ENCODE data around the gene COL4A1.
"Not testable (repeated sequence)": the region's sequence is repeated elsewhere in the genome, so short reads cannot be mapped to it uniquely, and the experiment has no call there.

The COL4A1 gene

GRCh38 chr13:110131424-110131823, 175.5 kb downstream of the COL4A1 start:
- DNase-seq (ENCODE audit: low read depth): no peak

GRCh38 chr13:110130431-110130830, 176.5 kb downstream of the COL4A1 start:
- no peak for DNase-seq (ENCODE audit: low read depth)

GRCh38 chr13:110129539-110130186, 177.3 kb downstream of the COL4A1 start:
- DNase-seq (ENCODE audit: low read depth): no peak

GRCh38 chr13:110129076-110129475, 177.9 kb downstream of the COL4A1 start:
- DNase-seq (ENCODE audit: low read depth): no peak

GRCh38 chr13:110128546-110128945, 178.4 kb downstream of the COL4A1 start:
- no peak for DNase-seq (ENCODE audit: low read depth)

- DNase-seq (ENCODE audit: low read depth): no peak
These were observed 178.9 kb downstream of the COL4A1 start for GRCh38 chr13:110127986-110128511.

GRCh38 chr13:110126391-110126961, 180.5 kb downstream of the COL4A1 start:
- no peak for DNase-seq (ENCODE audit: low read depth)

- DNase-seq (ENCODE audit: low read depth): no peak
These were observed 181.2 kb downstream of the COL4A1 start for GRCh38 chr13:110125613-110126272.

- no peak for DNase-seq (ENCODE audit: low read depth)
These were observed 181.8 kb downstream of the COL4A1 start for GRCh38 chr13:110125157-110125556.

GRCh38 chr13:110124201-110124940, 182.6 kb downstream of the COL4A1 start:
- no peak for DNase-seq (ENCODE audit: low read depth)

GRCh38 chr13:110123041-110123809, 183.7 kb downstream of the COL4A1 start:
- DNase-seq (ENCODE audit: low read depth): no peak

GRCh38 chr13:110121422-110122083, 185.4 kb downstream of the COL4A1 start:
- DNase-seq (ENCODE audit: low read depth): no peak

GRCh38 chr13:110119935-110120905, 186.7 kb downstream of the COL4A1 start:
- DNase-seq (ENCODE audit: low read depth): no peak

GRCh38 chr13:110118106-110118505, 188.9 kb downstream of the COL4A1 start:
- DNase-seq (ENCODE audit: low read depth): no peak

GRCh38 chr13:110116072-110116487, 190.9 kb downstream of the COL4A1 start:
- DNase-seq (ENCODE audit: low read depth): no peak

GRCh38 chr13:110115591-110115990, 191.4 kb downstream of the COL4A1 start:
- no peak for DNase-seq (ENCODE audit: low read depth)

- no peak for DNase-seq (ENCODE audit: low read depth)
These were observed 192.6 kb downstream of the COL4A1 start for GRCh38 chr13:110114316-110114715.

- DNase-seq (ENCODE audit: low read depth): no peak
These were observed 193.6 kb downstream of the COL4A1 start for GRCh38 chr13:110113284-110113764.

- DNase-seq (ENCODE audit: low read depth): not testable (repeated sequence)
These were observed 194.6 kb downstream of the COL4A1 start for GRCh38 chr13:110112379-110112778.

GRCh38 chr13:110110783-110111182, 196.2 kb downstream of the COL4A1 start:
- no peak for DNase-seq (ENCODE audit: low read depth)

All from HS-5 (cell line).